Colon (tissue), 2 donors: ENCODE measurements around the gene BLOC1S5.
"Not testable (repeated sequence)": the region's sequence is repeated elsewhere in the genome, so short reads cannot be mapped to it uniquely, and the experiment has no call there.

Experiments
- FAIRE-seq: peaks from 2 replicates; lab custom pipeline; 2012; peaks lifted over from hg19 to GRCh38; lab: Jason Lieb, UNC
- donor health status: control.
- donor health status: control.

BLOC1S5 gene

DNA sequence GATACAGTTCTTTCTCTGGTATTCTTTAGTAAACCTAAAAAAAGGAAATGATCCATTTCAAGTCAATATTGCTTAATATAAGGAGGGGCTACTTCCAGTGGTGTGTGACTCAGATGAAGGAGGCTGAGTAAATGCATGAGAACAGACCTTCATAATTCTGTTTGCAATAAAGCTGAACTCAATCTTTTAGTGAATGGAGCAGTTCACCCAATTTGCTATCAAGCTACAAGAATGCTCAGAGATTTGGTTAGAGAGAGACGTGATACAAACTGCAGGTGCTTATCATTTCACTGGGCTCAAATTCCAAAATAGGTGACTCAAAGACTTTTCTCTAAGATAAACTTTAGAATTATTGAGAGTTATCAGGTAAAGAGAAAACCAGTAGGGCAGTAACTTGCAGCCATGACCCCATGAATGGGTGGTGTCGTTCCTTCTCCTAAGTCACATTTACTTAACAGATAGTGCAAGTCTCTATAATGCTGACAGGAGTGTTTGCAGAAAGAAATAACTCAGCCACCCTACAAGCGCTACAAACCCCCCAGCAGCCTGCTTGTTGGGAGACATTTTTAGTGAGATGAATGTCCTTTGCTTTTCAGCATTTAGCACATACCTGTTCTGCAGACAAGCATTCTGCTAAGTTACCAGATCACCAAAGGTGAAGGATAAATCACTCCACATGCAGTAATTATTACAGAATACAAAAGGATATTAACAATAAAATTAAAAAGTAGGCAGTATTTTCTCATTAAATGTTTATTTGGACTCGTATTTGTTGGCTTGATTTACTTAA is 16.4 kb upstream of the BLOC1S5 start:
- no peak for FAIRE-seq

DNA sequence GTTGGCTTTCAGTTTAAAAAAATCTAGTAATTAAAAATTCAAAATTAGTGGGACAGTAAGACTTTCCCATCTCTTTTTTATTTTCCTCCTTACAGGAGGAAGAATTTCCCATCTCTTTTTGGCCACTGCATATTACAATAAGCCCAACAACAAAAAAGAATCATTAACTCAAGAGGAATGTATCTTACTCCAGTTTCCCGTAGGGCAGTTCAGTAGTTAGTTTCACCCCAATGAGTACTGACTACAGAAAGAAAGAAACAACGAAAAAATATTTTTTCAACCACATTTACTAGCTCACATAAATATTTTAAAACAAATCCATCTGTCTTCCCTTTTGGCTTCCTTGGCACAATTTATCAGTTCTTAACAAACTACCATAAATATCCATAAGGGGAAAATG is 14.9 kb upstream of the BLOC1S5 start:
- FAIRE-seq, result no peak

DNA sequence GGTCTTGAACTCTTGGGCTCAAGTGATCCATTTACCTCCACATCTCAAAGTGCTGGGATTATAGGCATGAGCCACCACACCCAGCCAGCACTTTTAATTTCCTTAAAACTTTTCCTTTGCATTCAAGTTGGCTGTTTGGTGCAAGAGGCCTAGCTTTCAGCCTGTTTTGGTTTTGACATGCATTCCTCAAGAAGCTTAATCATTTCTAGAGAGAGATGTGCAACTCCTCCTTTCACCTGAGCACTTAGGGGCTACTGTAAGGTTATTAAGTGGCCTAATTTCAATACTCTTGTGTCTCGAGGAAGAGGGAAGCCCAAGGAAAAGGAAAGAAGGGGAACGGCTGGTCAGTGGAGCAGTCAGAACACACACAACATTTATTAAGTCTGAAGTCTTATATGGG is 13.8 kb upstream of the BLOC1S5 start:
- FAIRE-seq, result no peak

DNA sequence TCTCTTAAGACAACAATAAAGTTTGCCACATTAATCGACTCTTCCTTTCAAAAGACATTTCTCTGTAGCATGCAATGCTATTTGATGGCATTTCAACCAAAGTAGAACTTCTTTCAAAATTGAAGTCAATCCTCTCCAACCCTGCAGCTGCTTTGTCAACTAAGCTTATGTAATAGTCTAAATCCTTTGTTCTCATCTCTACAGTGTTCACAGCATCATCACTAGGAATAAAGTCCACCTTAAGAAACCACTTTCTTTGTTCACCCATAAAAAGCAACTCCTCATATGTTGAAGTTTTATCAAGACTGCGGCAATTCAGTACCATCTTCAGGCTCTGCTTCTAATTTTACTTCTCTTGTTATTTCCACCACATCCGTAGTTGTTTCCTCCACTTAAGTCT is 11.5 kb upstream of the BLOC1S5 start:
- no peak for FAIRE-seq

DNA sequence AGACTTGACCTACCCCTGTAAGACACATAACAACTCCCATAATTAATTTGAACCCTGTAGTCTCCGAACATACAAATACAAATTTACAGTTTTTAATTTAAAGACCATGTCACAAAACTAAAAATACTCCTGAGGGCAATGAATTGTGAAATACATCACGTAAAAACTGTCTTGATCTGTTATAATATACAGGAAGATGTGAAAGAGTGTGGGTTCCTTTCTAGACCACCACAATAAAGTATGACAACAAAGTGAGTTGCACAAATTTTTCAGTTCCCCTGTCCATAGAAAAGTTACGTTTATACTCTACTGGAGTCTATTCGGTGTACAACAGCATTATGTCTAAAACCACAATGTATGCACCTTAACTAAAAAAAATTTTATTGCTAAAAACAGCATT is 11.0 kb upstream of the BLOC1S5 start:
- FAIRE-seq, result no peak

DNA sequence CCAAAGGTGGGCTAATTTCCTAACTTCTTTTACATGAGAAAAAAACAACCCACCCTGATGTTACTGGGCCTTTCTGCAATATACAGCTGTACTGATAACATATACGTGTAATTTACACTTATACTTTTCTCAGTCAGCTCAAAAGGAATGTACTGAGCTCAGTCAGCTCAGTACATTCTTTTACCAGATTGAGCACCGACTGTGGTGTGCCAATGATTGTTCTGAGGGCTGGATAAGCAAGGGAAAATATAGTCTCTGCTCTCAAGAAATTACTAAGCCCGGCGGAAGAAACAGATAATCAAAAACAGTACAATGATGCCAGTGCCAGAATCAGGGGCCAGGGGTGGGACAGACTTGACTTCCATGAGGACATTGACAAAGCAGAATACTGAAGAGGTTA is 10.0 kb upstream of the BLOC1S5 start:
- FAIRE-seq, result no peak

DNA sequence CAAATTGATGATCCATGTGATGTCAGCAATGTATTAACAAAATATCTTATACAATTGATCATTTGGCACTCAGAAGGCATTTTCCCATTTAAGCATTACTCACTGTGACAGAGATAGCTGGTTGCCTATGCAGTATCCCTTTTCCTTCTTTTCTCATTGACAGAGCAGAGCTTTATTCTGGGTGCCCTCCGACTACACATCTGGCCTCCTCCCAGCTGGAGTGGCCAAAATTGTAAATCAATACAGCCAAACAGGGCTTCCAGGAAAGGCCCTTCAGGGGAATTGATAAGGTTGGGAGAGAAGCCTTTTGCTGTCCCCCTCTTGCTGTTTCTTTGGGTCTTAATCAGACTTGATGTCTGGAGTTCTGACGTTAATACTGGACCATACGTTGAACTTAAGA is 9.6 kb upstream of the BLOC1S5 start:
- no peak for FAIRE-seq

DNA sequence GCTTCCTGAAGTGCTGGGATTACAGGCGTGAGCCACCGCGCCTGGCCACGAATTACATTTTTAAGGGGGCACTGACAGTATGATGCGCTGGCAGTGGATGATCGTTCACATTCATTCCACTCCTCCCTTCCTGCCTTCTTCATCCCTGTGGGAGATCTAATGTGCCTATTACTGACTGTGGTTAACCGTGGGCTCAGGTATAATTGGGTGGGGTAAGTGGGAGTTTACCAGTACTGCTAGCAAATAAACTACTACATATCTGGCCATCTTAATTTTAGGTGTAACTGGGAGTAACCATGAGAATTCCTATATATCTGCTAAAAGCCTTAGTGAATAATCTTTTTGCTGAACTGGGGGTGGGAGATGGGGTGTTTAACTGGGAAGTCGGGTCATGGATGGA is 6.5 kb upstream of the BLOC1S5 start:
- FAIRE-seq, result no peak

DNA sequence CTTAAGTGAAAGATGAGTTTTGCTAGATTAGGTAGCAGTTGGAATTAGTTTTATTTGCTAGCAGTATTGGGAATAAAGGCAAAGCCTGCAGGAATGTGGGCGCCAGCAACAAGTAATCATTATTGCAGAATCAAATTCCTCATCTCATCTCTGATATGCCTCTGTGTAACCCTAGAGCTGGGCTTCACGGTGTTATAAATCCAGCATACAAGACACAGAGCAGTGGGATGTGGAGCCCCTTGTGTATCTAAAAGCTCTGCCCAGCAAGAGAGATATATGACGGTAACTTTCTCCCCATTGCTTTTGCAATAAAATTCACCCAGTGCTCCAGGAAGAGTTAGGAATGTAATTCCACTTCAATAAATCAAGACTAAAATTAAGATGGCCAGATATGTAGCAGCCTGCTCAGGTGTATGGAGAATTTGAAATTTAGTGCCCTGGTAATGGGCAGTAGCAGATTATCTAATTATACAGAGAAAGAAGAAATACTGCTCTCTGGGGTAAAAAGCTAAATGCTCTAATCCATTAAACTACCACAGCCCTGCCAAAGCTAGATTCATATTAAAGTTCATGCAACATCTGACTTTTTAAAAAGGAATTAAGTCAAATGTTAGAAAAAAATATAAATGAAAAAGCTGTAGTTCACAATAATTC is 5.6 kb upstream of the BLOC1S5 start:
- no peak for FAIRE-seq

DNA sequence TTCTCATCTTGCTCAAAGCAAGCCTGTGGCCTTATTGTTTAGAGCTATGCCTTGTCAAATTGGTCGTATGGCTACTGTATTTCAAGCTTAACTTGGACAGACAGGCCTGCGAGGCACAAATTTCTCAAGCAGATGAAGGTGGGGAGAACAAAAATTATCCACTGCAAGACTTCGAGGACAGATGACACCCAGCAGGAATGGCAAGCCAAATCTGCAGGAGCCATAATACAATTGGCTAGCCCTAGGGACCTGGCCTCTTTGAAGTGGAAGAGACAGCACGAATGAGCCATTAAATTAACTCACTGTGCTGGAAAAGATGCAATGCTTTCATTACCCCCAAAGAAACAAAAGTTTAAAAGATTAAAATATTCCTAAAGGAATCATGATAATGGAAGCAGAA is 5.0 kb upstream of the BLOC1S5 start:
- FAIRE-seq, result no peak

DNA sequence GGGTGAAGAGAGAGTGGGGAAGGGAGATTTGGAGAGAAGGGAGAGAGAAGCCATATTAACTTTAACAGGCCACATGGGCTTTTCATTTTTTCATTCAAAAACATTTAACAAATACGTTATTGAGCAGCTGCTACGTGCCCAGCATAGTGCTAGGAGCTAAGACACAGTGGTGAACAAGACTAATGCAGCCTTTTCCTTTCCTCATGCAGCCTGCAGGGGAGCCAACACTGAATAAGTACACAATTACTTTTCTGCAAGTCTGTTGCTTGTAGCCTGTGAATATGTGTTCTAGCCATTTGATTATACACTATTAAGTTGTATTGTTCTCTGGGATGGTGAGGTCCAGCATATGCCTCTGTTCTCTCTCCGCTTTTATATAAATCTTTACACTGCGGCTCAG is 1.9 kb upstream of the BLOC1S5 start:
- FAIRE-seq, result no peak

DNA sequence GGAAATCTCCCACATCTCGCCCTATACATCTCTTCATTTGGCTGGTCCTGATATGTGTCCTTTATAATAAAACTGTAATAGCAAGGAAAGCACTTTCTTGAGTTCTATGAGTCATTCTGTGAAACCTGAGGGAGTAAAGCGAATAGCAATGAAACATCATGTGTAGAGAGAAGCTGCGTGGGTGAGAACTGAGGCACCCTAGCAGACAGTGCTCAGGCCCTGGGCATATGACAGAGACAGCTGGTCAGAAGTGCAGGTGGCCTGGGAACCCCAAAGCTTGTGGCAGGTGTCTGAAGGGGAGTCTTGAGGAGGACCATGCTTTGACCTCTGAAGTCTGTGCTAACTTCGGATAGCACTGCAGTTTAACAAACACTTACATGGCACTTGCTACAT is 1.3 kb upstream of the BLOC1S5 start:
- no peak for FAIRE-seq

DNA sequence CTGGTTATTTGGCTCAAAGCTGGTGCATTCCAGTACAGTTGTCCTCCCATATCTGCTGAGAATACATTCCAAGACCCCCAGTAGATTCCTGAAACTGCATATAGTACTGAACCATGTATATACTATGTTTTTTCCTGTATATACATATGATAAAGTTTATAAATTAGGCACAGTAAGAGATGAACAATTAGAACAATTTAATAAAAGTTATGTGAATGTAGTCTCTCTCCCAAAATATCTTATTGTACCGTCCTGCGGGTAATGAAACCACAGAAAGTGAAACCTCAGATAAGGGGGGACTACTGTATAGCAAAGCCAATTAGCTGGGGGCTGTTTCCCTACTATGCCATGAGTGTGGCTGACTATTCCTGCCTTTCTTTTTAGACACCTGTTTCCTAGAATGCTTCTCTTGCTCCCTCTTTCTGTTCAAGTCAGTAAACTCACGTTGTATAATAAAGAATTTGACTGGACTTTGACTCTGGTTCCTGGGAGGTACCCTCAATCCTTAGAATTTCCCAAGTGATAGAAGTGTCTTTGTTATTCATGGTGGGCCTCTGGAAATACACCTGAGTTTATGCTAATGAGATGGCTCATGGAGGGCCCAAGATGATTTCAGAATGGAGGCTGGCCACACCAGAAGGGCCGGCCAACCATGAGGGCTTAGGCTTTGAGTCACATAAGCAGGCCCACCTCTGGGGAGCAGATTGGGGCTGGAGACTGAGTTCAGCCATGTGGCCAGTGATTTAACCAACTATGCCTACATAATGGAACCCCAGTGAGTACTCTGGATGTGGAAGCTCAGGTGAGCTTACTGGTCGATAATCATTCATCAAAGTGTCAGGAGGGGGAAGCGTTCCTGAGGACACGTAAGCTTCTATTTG is 689 bp upstream of the BLOC1S5 start:
- no peak for FAIRE-seq

DNA sequence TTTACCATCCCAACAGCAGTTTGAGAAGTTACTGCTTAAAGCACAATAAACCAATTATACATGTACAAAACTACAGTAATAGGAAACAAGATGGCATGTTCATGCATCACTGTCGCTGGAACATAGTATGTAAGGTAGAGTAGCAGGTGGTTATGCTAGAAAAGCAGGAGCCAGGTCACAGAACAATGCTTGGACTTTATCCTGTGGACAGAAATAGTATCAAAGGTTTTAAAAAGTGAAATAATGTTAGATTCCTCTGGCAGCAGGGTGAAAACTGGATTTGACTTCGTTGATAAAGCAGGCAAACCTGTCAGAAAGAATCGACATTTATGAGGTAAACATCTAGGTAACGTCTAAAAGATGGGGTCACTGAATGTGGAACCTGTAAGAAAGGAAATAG is 2.5 kb downstream of the BLOC1S5 start:
- no peak for FAIRE-seq

DNA sequence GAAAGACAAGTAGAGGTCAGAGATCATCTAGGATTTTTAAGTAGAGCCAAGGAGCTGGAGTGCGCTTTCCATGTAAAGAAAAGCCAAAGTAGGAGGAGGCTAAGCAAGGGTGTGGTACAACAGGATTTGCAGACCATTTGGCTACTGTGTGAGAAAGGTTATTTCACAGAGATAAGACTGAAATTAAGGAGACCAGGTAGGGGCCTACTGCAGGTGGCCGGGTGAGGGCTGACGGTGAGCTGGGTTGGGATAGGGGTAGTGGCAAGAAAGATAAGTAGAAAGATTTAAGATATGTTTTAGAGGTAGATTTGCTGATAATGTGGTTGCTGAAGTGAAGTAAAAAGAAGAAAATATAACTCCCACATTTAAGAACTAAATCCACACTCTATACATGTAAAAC is 3.8 kb downstream of the BLOC1S5 start:
- FAIRE-seq, result no peak

DNA sequence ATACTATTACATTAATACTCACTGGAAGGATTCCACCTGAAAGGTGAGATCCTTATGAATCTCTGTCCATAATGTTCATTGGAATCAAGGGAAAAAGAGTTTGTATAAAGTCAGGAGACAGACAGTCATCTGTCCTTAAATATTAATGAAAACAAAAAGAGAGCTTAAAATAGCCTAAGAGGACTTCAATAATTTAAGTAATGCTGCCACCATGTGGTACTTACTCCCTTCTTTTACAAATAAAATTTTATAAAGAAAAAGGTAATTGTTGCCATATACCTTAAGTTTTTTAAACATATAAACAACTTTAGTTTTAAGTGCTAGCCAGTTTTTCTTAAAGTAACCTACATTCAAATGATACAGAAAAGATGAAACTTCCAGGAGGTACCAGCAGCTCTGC is 5.1 kb downstream of the BLOC1S5 start:
- no peak for FAIRE-seq

DNA sequence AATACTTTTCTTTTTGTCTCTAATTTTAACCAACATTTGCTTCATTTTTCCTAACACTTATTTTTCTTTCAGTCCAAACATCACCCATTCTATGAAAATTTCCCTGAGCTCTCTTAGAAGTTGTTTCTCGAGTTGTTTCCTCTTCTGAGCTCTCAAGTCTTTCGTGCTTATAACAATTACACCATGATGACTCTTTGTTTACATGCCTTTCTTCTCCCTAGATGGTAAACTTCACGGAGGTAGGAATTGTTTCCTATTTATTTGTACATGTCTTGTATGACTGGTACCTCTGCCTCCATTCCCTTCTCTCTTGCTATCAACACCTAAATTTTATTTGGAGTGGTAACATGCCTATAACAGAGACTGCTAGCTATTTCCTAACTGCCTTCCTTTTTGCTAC is 6.4 kb downstream of the BLOC1S5 start:
- FAIRE-seq, result no peak

DNA sequence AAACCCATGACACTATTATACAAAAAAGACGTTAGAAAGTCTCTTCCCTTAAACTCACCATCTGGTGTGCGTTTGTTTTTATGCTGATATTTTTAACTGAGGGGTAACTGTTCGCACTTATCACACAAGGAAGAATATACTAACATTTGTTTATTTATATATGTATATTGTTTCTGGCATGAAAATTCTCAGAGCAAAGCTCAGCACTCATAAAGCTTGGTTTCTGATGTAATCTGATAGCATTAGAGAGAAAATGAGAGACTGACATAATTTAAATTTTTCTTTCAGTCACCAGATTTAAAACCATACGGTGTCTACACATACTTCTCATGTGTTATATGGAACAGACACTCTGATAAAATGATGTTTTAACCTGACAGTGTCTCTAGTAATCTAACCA is 6.9 kb downstream of the BLOC1S5 start:
- FAIRE-seq, result no peak

DNA sequence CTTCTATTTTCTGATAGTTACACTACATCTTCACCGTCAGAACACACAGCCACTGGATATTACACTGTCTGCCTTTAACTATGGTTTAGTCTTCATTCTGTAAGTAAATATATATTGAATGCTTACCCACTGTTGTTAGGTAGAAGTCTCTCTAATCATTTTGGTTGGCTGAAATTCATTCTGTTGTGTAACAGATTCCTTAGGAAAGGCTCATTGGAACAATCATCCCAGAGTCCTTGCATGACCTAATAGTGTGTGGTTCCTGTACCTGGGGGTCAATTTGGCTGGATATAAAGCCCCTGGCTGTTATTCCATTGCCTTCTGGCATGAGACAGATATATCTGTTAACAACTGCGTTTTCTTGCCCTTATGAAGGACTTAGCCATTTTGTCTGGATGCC is 9.9 kb downstream of the BLOC1S5 start:
- no peak for FAIRE-seq

DNA sequence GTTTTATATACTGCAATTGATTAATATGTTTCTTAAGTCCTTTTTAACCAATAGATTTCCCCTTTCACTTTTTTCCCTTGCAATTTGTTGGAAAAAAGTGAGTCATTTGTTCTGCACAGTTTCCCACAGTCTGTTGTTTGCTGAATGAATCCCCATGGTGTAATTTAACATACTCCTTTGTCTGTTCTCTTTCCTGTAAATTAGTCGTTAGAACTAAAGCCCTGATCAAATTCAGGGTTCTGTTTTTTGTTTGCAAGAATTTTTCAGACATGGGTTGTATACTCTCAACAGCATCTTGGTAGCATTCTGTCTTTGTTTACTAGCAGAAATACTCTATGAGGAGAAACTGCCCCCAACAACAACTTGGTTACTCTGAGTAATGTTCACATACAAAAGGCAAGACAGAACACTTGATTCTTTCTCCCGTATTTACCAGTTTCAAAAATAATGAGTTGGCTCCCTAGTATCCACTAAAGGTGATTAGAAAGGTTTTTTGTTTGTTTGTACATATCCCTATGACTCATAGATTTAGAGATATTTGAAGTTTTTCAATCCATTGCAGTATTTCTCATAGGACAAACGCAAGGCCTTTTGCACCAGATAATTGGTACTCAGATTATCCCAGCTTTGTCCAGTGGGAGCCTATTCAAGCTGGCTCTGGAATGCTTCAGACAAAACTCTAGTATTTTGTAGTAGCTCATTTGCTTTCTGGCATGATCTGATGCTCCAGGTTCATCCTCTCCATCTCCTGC is 16.5 kb downstream of the BLOC1S5 start:
- FAIRE-seq, result no peak

DNA sequence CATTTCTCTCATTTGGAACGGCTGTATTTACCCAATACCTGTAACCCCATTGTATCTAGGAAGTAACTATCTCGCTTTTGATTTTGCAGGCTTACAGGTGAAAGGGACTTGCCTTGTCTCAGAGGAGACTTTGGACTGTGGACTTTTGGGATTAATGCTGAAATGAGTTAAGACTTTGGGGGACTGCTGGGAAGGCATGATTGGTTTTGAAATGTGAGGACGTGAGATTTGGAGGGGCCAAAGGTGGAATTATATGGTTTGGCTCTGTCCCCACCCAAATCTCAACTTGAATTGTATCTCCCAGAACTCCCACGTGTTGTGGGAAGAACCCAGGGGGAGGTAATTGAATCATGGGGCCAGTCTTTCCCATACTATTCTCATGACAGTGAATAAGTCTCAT is 18.4 kb downstream of the BLOC1S5 start:
- not testable (repeated sequence) for FAIRE-seq

DNA sequence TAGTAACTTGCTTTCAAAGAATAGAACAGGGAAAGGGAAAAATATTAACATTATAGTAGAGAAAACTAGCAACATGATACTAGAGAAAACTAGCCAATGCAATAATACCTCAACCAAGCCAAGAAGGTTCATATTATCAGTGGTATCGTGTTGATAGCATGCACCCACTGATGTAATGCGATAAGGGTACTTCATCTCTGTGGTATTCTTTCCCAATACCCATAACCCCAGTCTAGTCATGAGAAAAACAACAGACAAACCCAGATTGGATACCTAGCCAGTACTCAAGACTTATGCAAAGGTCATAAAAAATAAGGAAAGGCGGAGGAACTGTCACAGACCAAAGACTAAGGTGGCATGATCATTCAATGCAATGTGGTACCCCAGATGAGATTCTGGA is 21.0 kb downstream of the BLOC1S5 start:
- FAIRE-seq, result no peak
